HG02588 (cell line): ENCODE data around the gene RAI1.
A peak's percentile ranks its signal among the peaks of the same experiment; 100 is the strongest.

Source experiments
- ATAC-seq: cut with Tn5 transposase; IDR thresholded peaks from one replicate; pipeline ENCODE4 v1.9.1; 2021; ENCODE audit warnings: mild to moderate bottlenecking, moderate library complexity; ENCODE audit not compliant: unreplicated experiment

The RAI1 gene

DNA sequence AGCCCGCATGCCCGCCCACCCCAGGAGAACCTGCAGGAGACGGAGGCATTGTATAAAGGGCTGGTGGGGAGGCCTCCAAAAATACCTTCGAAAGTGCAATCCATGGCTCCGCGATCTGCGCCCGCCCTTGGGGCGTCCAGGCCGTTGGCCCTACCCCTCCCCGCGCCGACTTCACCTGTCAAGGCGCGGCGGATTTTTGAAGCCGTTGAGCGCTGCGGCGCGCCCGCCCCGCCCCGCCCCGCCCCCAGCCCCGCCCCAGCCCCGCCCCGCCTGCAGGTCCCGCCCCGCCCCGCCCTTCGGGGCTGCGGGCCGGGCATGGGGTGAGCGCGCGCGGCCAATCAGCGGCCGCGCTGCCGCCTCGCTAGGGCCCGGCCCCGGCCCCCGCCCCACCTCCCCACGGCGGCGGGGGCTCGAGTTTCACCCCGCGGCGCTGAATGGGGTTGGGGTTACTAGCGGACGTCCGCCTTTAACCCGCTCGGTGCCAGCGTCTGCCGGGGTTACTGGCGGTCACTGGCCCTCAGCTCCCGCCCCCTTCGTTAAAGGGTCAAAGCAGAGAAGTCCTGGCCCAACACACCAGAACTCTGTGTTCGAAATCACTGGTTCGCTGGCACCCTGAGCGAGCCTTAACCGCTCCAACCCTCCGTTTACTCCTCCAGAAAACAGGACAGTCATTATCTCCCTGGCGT lies 142.3 kb downstream of the RAI1 start:
- ATAC-seq, result peak; percentile 69

DNA sequence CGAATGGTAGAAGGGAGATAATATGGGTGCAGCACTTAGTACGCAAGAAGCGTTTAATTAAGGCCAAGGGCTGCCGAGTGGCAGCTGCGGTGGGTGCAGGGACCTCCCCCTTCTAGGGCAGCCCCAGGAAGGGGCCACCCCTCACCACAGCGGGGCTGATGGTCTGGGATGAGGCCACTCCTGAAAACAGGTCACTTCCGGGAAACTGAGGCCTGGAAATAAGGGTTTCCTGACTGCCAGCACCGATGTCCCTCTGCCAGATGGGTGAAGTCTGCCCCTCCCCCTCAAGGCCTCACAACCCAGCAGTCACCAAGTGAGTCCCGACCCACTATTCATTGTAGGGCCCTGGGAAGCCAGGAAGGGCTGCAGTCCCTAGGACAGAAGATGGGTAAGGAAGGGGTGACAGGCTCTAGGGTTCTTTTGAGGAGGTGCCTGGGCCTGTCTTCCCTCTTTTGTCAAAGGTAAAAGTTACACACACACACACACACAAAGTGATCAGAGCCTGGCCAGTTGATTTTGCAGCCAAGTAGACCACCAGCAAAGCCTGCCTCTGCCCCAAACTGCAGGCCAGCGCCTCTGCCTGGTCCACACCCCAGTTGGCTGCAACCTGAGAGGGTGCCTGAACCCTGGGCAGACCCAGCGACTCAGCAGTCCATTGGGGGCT lies 143.0 kb downstream of the RAI1 start:
- ATAC-seq, result no peak

DNA sequence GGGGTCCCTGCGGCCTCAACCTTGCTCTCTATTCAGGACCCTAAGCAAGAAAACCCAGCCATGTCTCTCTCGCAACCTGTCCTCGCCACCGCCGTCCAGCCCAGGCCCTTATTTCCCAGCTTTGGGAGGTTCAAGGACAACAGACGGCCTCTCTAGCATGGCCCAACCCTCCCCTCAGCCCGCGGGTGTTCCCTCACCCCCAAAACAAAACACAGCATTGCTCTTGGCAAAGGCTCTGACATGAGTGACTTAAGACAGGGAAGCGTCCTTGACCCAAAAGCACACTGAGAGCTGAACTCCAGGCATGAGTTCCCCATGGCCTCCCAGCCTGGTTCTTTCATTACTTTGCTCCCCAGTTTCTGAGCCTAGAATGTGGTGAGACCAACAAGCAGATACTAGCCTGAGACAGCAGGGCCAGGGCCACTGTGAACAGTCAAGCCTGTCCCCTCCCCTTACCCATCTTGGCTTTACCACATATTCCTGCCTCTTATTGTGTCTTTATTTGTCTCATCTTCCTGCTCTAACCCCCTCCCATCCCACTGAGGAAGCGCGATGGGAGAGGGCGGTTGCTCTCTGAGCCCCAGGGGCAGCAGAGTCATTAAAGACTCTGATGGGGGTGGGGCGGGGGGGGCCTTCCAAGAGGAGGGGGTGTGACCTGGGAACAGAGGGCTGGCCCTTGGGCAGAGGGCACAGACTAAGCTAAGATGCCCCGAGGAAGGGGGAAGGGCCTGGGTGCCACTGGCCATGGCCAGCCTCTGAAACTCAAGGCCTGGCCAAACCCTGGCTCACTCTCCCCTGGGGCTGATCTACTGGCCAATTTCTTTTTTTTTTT lies 143.7 kb downstream of the RAI1 start:
- ATAC-seq, result no peak

DNA sequence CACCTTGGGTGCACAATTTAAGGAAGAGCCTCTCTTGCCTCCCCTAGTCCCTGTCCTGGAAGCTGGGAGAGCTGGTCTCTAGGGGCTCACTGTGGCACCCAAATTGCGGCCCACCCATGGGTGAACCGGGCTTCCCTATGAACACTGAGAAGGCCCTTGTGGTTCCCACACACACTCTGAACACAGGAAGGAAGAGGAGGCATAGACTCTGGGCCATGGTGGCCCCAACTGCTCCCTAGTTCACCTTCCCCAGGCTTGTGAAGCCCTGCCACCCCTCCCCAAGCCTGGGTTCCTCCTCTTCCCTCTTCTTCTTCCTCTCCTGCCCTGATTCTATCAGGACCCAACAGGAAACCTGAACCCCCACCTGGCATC lies 145.1 kb downstream of the RAI1 start:
- ATAC-seq, result no peak

DNA sequence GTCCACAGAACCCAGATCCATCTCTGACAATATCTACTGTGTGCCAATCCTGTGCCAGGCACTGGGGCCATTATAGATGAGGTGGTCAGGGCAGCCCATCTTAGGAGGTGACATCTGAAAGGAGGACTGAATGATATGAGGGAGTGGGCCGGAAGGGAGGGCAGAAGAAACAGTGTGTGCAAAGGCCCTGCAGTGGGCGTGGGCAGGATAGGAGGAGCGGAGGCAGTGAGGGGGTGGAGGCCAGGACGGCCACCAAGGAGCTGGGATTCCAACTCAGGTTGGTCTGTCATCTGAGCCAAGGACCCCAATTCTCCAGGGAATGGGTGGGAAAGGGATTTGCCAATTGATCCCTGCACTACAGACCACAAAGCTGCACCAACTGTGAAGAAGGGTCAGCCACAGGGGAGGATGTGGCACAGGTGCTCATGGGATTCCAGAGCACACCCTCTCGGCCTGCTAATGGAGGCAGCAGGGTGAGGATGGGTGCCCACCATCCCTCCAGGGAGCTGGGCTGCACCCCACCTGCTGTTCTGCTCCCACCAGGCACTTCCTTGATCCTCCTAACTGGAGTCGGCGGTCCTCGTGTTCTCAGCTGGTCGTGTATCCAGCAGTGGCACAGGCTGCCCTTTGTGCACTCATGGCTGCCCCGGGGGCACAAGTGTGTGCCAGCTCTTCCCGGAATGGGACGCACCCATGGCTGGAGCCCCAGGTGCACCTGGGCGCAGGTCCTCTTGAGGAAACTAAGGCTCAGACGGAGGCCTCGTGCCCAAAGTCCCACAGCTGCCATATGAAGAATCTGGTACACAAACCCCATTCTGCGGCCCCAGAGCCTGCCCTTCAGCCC lies 145.9 kb downstream of the RAI1 start:
- no peak for ATAC-seq

DNA sequence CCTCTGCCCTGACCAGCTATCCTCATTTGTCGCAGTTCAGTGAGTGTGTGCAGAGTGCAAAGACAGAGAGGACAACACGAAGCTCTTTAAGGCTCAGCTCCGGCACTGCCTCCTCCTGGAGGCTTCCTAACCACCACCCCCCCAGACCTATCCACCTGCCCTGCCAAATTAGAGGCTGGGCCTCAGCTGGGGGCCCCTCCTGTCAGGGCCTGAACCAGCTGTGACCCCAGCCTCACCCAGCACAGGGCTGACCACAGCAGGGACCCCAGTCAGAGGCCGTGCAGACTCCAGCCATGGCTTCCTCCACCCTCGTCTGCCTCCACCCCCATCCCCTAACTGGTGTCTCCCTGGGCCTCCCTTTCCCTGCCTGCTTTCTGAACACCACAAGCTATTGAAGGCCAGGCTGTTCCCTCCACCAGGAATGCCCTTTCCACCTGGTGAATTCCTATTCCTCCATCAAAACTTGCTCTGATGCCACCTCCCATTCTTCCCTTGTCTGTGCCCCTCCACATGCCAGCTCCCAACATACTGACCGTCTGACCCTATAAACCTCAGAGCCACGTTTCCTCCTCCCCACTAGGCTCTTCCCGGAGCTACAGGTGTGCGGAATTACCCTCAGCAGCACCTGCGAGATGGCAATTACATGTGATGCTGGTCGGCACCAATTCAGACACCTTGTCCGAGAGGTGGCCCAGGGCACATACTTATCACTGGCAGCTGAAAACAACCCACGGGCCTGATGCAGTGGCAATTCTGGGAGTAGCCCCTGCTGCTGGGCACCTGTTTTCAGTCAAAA lies 146.8 kb downstream of the RAI1 start:
- ATAC-seq, result no peak

DNA sequence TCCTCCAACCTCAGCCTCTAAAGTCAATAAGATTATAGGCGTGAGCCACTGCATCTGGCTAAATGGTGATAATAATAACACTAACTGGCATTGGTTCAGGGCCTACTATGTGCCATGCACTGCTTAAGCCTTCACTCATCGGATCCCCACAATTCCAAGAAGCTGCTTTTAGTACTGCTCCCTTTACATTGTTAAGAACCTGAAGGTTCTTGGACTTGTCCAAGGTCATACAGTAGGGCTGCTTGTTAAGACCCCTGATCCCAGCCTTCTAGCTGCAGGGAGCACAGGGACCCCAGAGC lies 149.0 kb downstream of the RAI1 start:
- ATAC-seq, result no peak

DNA sequence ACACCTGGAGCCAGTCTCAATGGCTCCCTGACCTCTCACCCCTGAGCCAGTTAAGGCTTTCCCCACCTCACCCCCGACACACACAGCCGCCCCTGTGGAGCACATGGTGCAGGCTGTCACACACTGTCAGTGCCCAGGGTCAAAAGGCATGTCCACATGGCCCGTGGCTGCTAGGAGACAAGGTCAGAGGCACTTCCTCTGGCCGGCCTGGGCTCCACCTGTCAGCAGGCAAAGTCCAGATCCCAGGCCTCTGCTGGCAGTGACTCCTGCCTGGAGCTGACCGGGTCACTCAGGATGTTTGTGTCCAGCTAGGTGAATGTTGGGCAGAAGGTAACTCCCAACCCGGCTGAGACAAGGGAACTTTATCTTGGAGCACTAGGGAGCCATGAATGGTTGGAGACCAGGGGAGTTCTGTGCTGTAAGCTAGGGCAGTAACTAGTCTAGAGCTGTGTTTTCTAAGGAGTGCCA lies 149.5 kb downstream of the RAI1 start:
- ATAC-seq, result no peak

DNA sequence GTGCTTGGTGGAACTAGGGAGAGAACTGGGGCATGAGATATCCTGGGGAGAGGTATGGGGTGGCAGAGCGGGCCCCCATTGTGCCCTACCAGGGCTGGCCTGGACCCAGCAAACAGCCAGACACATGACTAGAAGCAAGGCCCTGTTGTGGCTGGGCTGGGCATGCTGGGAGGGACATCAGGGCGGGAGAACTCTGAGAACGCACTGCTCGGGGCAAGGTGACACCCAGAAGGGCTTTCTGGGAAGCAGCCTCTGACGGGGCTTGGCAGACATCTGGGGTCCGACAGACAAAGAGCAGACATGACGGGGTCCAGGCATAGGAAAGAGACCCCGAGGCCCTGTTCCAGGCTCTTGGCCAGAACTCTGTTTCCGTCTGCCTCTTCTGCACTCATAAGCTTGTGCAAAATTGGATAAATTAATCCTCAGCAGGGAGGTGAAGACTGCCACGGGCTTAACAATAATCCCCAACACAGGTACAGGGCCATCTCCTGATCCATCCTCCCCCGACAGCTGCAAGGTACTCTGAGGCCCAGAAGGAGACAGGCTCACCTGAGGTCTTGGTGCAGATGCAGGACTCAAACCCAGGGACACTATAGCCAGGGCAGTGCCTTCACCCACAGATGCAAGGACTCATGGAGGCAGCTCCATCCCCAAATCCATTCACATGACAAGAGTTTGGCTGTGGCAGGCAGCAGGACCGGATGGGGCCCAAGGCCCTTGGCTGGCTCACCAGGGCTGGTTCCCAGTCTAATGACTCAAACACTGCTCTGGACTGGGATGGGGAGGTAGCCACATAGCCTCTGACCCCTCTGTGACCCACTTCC lies 150.2 kb downstream of the RAI1 start:
- ATAC-seq, result no peak

DNA sequence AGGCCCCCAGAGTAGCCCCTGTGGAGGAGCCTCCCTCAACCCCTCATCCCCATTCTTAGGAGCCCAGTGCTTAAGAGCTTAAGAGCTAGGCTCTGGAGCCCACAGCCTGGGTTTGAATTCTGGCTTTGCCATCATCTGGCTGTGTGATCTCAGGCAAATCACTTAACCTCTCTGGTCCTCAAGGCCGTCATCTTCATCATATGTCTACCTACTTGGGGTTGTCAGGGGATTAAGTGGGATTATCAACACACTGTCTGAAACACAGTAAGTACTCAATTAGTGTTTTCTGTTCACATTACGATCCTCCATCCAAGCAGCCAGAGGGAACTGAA lies 150.7 kb downstream of the RAI1 start:
- no peak for ATAC-seq

DNA sequence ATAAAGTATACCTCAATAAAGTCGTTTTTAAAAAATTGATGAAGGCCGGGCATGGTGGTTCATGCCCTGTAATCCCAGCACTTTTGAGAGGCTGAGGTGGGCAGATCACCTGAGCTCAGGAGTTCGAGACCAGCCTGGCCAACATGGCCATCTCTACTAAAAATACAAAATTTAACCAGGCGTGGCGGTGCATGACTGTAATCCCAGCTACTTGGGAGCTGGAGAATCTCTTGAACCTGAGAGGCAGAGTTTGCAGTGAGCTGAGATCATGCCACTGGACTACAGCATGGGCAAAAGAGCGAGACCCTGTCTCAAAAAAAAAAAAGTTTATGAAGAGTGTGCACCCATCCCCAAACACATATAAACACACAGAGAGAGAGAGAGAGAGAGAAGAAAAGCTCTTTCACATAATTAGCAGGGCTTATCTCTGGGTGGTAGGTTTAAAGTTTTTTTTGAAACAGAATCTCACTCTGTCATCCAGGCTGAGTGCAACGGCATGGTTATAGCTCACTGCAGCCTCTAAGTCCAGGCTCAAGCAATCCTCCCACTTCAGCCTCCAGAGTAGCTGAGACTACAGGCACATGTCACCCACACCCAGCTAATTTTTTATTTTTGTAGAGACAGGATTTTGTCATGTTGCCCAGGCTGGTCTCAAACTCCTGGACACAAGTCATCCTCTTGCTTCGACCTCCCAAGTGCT lies 152.6 kb downstream of the RAI1 start:
- no peak for ATAC-seq

DNA sequence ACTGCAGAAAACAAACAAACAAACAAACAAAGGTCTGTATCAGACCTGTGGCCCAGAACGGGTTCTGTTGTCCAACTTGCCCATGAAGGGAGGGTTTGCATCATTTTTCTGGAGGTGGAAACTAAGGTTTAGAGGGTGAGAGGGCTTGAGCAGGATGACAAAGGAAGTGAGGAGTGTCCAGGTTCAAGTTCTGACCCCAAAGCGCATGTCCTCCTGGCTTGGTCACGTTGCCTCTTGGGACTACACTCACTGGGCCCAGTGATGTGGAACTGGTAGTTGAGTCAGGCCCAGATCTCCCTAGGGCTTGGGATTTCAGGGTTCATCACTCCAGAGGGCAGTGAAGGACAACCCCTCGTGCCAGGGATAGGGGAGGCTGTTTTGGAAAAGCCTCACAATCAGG lies 153.7 kb downstream of the RAI1 start:
- ATAC-seq, result no peak

DNA sequence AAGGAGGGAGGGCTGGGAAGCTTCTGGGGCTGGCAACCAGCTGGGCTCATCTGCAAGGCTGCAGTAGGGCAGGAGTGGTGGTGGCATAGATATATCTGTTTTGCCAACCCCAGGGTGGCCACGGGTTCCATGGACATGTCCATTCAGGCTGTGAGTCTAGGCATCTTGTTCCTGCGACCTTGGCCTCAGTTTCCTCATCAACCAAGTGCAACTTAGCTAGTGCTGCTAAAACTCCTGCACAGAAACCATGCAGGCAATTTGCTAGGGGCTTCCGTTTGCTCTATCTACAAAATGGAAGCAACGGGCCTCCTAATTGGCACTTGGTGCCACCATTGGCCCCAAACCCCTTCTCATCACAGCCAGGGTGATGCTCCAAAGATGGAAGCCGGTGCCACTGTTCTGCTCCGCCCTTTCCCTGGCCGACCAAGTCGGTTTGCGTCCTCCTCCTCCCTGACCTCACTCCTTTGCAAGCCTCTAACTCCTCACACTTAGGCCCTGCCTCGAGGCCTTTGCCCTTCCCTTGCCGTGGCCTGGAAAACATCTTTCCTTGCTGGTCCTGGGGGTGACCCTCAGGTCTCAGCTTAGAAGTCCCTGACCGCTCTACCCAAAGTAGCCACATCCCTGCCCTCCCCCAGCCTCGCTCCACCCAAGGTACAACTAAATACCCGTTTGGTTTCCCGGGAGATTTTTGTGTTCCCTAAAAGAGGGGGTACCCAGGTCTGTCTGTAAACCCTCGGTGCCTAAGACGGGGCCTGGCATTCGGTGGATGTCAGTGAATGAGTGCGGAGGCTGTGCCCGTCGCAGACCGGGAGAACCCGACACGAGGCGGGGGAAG lies 154.4 kb downstream of the RAI1 start:
- no peak for ATAC-seq

DNA sequence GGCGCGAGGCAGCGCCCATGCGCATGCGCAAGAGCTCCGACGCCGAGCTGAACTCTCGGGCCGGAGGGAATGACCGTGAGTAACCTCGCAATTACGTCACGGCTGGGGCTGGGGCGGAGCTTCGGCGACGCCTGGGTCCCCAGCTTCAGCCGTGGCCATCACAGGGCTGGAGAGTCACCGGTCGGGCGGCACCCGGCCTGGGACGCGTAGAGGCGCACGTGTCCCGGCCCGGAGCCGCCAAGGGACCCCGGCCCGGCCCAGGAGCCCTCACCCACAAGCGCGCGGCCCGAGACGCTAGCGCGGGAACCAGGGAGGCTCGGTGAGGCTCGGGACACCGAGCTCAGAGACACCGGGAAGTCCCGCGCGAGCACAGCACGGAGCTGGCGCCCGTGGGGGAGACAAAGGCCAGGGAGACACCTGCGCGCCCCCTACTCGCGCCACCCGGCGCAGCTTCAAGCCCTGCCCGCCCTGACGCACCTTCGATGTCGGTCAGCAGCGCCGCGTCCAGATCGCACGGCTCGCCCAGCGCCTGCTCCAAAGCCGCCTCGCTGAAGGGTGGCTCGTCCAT lies 155.1 kb downstream of the RAI1 start:
- peak; percentile 61 for ATAC-seq

DNA sequence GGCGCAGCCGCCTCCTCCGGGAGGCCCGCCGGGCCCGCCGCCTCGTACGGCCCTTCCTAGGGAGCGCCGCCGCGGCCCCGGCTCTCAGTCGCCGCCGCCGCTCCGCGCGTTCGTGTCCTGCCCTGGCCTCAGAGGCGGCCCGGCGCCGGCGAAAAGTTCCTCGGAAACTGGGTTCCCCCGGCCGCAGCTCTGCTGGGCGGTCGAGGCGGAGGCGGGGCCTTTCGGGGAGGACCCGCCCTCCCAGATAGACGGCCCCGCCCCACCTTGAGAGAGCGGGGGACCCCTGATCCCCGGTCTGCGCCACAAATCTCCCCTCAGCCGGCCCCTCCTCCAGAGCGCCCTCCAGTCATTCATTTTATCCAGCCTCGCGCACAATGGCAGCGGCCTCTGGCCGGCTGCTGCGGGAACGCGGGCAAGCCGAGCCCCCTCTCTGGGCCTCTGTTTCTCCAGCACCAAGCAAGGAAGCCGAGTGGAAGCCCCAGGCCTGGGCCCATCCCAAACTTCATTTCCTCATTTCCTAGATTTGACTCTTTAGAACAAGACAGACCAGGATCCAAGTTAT lies 155.6 kb downstream of the RAI1 start, which contains the start of gene SREBF1:
Gene SREBF1 (minus strand): TSS at position 169 of the 562 bp plus-strand sequence. CDS start 169 bp downstream, outside the sequence.
- peak; percentile 23 for ATAC-seq

DNA sequence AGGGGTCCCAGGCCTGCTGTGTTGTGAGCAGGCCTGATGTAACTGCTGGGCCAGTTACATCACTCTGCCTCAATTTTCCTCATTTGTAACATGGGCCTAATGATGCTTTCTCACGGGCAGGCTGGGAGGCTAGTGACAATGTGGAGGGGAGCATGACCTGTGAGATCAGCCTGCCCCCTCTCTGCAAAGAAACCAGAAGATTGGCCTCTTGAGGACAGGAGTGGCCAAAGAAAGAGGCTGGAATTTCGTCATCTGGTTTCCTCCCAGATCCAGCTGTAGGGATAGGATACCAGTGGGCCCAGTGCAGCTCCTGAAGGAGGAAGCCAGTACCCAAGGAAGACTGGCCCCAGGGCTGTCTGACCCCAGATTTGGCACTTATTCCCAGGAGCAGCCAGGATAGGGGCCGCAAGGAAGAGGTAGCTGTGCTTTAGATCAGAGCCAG lies 156.1 kb downstream of the RAI1 start:
- no peak for ATAC-seq
